Measurements from ENCODE around the gene CHP2. TPM values are rescaled to one million over a fixed set of nuclear protein-coding genes. Genes with fewer than 3 reads are reported as not detected.

The CHP2 gene
- total and polyA plus RNA-seq, 4 experiments from 2014 or later, result not detected

- Histone ChIP-seq H3K4me3 (ENCODE audit: low read length in 2 of 2) (no peak overlapping the region), H3K27ac (ENCODE audit: low read depth, low read length) (no peak overlapping the region), H3K9me3 (ENCODE audit: control insufficient read depth in 1 of 2, low read length in 2 of 2) (no peaks in the 10 kb centered on the region), H3K36me3 (ENCODE audit: insufficient read depth, low read length) (no peaks in the 10 kb centered on the region), H3K4me1 (ENCODE audit: insufficient read depth, low read length) (peaks cover 9% of the 10 kb centered on the region), H3K27me3 (ENCODE audit: insufficient read depth, low read length) (no peaks in the 10 kb centered on the region)
- Mint-ChIP-seq H3K4me3 (peak overlapping the region in 6 of 8 donors; percentile 9 to 56 (median 33)), H3K27me3 (no peaks in the 10 kb centered on the region), H3K4me1 (peaks cover 8 to 11% (median 10%) of the 10 kb centered on the region in 4 donors), H3K36me3 (no peaks in the 10 kb centered on the region), H3K9me3 (no peaks in the 10 kb centered on the region), H3K27ac (peak overlapping the region in 3 of 7 donors; percentile 18 to 53 (median 34))
- intact Hi-C loops (cut with micrococcal nuclease), result loop anchor here (1.0 to 5.0 kb wide), 9 partner anchors 23 to 701 kb away; no protein-coding TSS in a partner anchor
- CTCF ChIA-PET (ENCODE audit: partially characterized antibody), result interaction anchor here (0.6 to 12.2 kb wide), 44 partner anchors 9 to 701 kb away, joined by 3 to 472 read pairs (median 6); partner anchors contain the start of gene PRKCB
- POLR2A ChIA-PET (ENCODE audit: partially characterized antibody), result interaction anchor here (0.6 to 5.1 kb wide), 12 partner anchors 21 to 233 kb away, joined by 3 to 31 read pairs (median 4); partner anchors contain the start of gene PRKCB
- peak; percentile 65 to 71 (median 68) for DNase-seq
These were observed 48.8 kb downstream of the CHP2 start for GRCh38 chr16:23803591-23804123.

- POLR2A ChIA-PET (ENCODE audit: partially characterized antibody), result interaction anchor here (0.6 kb wide), 1 partner anchor 192 kb away, joined by 3 read pairs; no protein-coding TSS in a partner anchor
- H3K27ac Mint-ChIP-seq, result no peak overlapping the region
These were observed 52.2 kb downstream of the CHP2 start for GRCh38 chr16:23807028-23807427.

More at GRCh38 chr16:23807028-23807427, 52.2 kb downstream of the CHP2 start:
- peaks cover 7 to 11% (median 9%) of the 10 kb centered on the region in 4 donors for H3K4me1 Mint-ChIP-seq
- no peaks in the 10 kb centered on the region for H3K36me3 ChIP-seq (ENCODE audit: insufficient read depth, low read length)
- no peak for DNase-seq
- CTCF ChIA-PET (ENCODE audit: partially characterized antibody), result interaction anchor here (0.6 to 12.2 kb wide), 6 partner anchors 22 to 229 kb away, joined by 3 to 472 read pairs (median 6); no protein-coding TSS in a partner anchor
- peaks cover 9% of the 10 kb centered on the region for H3K4me1 ChIP-seq (ENCODE audit: insufficient read depth, low read length)
- no peak overlapping the region for H3K27ac ChIP-seq (ENCODE audit: low read depth, low read length)
- H3K9me3 Mint-ChIP-seq, result no peaks in the 10 kb centered on the region
- no peak overlapping the region for H3K4me3 ChIP-seq (ENCODE audit: low read length in 2 of 2)
- H3K27me3 ChIP-seq (ENCODE audit: insufficient read depth, low read length), result no peaks in the 10 kb centered on the region
- H3K4me3 Mint-ChIP-seq, result no peak overlapping the region
- H3K36me3 Mint-ChIP-seq, result no peaks in the 10 kb centered on the region
- peaks cover 0 to 6% of the 10 kb centered on the region in 2 donors for H3K27me3 Mint-ChIP-seq
- H3K9me3 ChIP-seq (ENCODE audit: control insufficient read depth in 1 of 2, low read length in 2 of 2), result no peaks in the 10 kb centered on the region
- intact Hi-C loops (cut with micrococcal nuclease), result no loop called here

Other genes with a start within 250 kb of the CHP2 start
- gene GGA2, start 244.5 kb upstream of the CHP2 start, total RNA-seq, result 100 to 1,000 TPM; 114 to 118 TPM
- 10 to 100 TPM; 49.2 to 49.6 TPM for gene GGA2, start 244.5 kb upstream of the CHP2 start, polyA plus RNA-seq
- 10 to 100 TPM; 13.6 to 16.0 TPM for gene EARS2, start 197.7 kb upstream of the CHP2 start, total RNA-seq
- 10 to 100 TPM; 11.4 to 15.6 TPM for gene EARS2, start 197.7 kb upstream of the CHP2 start, polyA plus RNA-seq
- 10 to 100 TPM; 41.0 to 41.2 TPM for gene UBFD1, start 197.3 kb upstream of the CHP2 start, total RNA-seq
- 10 to 100 TPM; 11.9 to 15.3 TPM for gene UBFD1, start 197.3 kb upstream of the CHP2 start, polyA plus RNA-seq
- 10 to 100 TPM; 45.4 to 45.7 TPM for gene NDUFAB1, start 158.7 kb upstream of the CHP2 start, total RNA-seq
- gene NDUFAB1, start 158.7 kb upstream of the CHP2 start, polyA plus RNA-seq, result 100 to 1,000 TPM; 197 to 241 TPM
- 10 to 100 TPM; 12.4 to 15.0 TPM for gene PALB2, start 113.7 kb upstream of the CHP2 start, total RNA-seq
- 1 to 10 TPM; 5.4 to 7.2 TPM for gene PALB2, start 113.7 kb upstream of the CHP2 start, polyA plus RNA-seq
- 10 to 100 TPM; 55.8 to 60.2 TPM for gene DCTN5, start 113.6 kb upstream of the CHP2 start, total RNA-seq
- 10 to 100 TPM; 55.9 to 59.5 TPM for gene DCTN5, start 113.6 kb upstream of the CHP2 start, polyA plus RNA-seq
- 1 to 10 TPM; 3.0 to 3.5 TPM for gene PLK1, start 76.1 kb upstream of the CHP2 start, total RNA-seq
- under 1 TPM in 1 of 2 donors, not detected in 1; 0.18 TPM for gene PLK1, start 76.1 kb upstream of the CHP2 start, polyA plus RNA-seq
- gene ERN2, start 41.8 kb upstream of the CHP2 start, total RNA-seq, result not detected
- not detected for gene ERN2, start 41.8 kb upstream of the CHP2 start, polyA plus RNA-seq
- gene PRKCB, start 81.0 kb downstream of the CHP2 start, total RNA-seq, result 100 to 1,000 TPM in 1 of 2 experiments, 10 to 100 TPM in 1; 98.1 to 106 TPM
- 10 to 100 TPM; 46.5 to 98.4 TPM for gene PRKCB, start 81.0 kb downstream of the CHP2 start, polyA plus RNA-seq